GM12872 (cell line): ENCODE measurements around the gene TPX2.

Experiments used
- CTCF ChIP-seq: IDR thresholded peaks from 3 replicates; pipeline ENCODE4 v1.5.1; 2011; ENCODE audit warnings: low read depth, mild to moderate bottlenecking, low read length, moderate library complexity; ENCODE audit not compliant: insufficient read depth

TPX2 gene

GRCh38 chr20:31751126-31751525, 12.0 kb downstream of the TPX2 start:
- TF ChIP-seq CTCF = no peak

- TF ChIP-seq CTCF = no peak
Measured at GRCh38 chr20:31757254-31757653, 18.2 kb downstream of the TPX2 start.

GRCh38 chr20:31758521-31758920, 19.4 kb downstream of the TPX2 start:
- no peak for TF ChIP-seq CTCF

GRCh38 chr20:31758991-31759390, 19.9 kb downstream of the TPX2 start:
- no peak for TF ChIP-seq CTCF

- no peak for TF ChIP-seq CTCF
Measured at GRCh38 chr20:31759836-31760518, 20.9 kb downstream of the TPX2 start.

- no peak for TF ChIP-seq CTCF
Measured at GRCh38 chr20:31760519-31761240, 21.6 kb downstream of the TPX2 start.

- TF ChIP-seq CTCF = no peak
Measured at GRCh38 chr20:31764641-31765305, 25.7 kb downstream of the TPX2 start.
